Measurements from ENCODE around the gene GLRA2. TPM values are rescaled to one million over a fixed set of nuclear protein-coding genes. Genes with fewer than 3 reads are reported as not detected.

The GLRA2 gene
- total RNA-seq, 1 experiment from 2014 or later: not detected

- ATAC-seq (no peak), DNase-seq (ENCODE audit: low read depth, low spot score) (no peak)
- H3K9me3 ChIP-seq (ENCODE audit: control insufficient read depth, insufficient read depth, low read depth, low read length): no peaks in the 10 kb centered on the region
- H3K27me3 ChIP-seq (ENCODE audit: control insufficient read depth, insufficient read depth, low read length): no peaks in the 10 kb centered on the region
- no peak overlapping the region for H3K27ac ChIP-seq (ENCODE audit: low read length)
- intact Hi-C loops (cut with micrococcal nuclease; ENCODE audit: unreplicated experiment) (no loop called here), in situ Hi-C loops (cut with HindIII; ENCODE audit: low pct_unique_long_range_greater_than_20kb, low sequenced_read_pairs) (no loop called here)
- H3K4me3 ChIP-seq (ENCODE audit: low read depth in 2 of 2, low read length in 2 of 2): no peak overlapping the region
- H3K36me3 ChIP-seq (ENCODE audit: control insufficient read depth, insufficient read depth, low read length): no peaks in the 10 kb centered on the region
- POLR2A ChIA-PET: no interaction called here
- H3K4me1 ChIP-seq (ENCODE audit: control insufficient read depth, insufficient read depth, low read length): no peaks in the 10 kb centered on the region
- BruUV-seq (replicated peaks): no TSS peak
- TF ChIP-seq POLR2AphosphoS5 (IDR thresholded peaks at IDR 0.05; ENCODE audit: low read depth, low read length): no peak
- no peak for TF ChIP-seq REST (IDR thresholded peaks at IDR 0.05; ENCODE audit: insufficient read depth in 1 of 2, low read depth in 2 of 2, low read length in 1 of 2)
- no peak for TF ChIP-seq TCF7L2 (IDR thresholded peaks at IDR 0.05; ENCODE audit: low read depth, low read length)
- TF ChIP-seq SIN3A (IDR thresholded peaks at IDR 0.05; ENCODE audit: borderline replicate concordance, insufficient read depth, low read depth, low read length): no peak
- TF ChIP-seq CTCF (IDR thresholded peaks at IDR 0.05): no peak
- CTCF ChIA-PET: no interaction called here
Measured at GRCh38 chrX:14506866-14507265, 22.5 kb upstream of the GLRA2 start.

- CTCF ChIA-PET: no interaction called here
- Histone ChIP-seq H3K9me3 (ENCODE audit: control insufficient read depth, insufficient read depth, low read depth, low read length) (no peaks in the 10 kb centered on the region), H3K4me3 (ENCODE audit: low read depth in 2 of 2, low read length in 2 of 2) (no peak overlapping the region), H3K27ac (ENCODE audit: low read length) (no peak overlapping the region), H3K4me1 (ENCODE audit: control insufficient read depth, insufficient read depth, low read length) (no peaks in the 10 kb centered on the region), H3K27me3 (ENCODE audit: control insufficient read depth, insufficient read depth, low read length) (no peaks in the 10 kb centered on the region), H3K36me3 (ENCODE audit: control insufficient read depth, insufficient read depth, low read length) (no peaks in the 10 kb centered on the region)
- no TSS peak for BruUV-seq (replicated peaks)
- POLR2A ChIA-PET: no interaction called here
- intact Hi-C loops (cut with micrococcal nuclease; ENCODE audit: unreplicated experiment) (no loop called here), in situ Hi-C loops (cut with HindIII; ENCODE audit: low pct_unique_long_range_greater_than_20kb, low sequenced_read_pairs) (no loop called here)
- no peak for ATAC-seq
- TF ChIP-seq TCF7L2 (IDR thresholded peaks at IDR 0.05; ENCODE audit: low read depth, low read length): no peak
- no peak for TF ChIP-seq SIN3A (IDR thresholded peaks at IDR 0.05; ENCODE audit: borderline replicate concordance, insufficient read depth, low read depth, low read length)
- no peak for TF ChIP-seq POLR2AphosphoS5 (IDR thresholded peaks at IDR 0.05; ENCODE audit: low read depth, low read length)
- TF ChIP-seq CTCF (IDR thresholded peaks at IDR 0.05): no peak
- TF ChIP-seq REST (IDR thresholded peaks at IDR 0.05; ENCODE audit: insufficient read depth in 1 of 2, low read depth in 2 of 2, low read length in 1 of 2): no peak
- DNase-seq (ENCODE audit: low read depth, low spot score): no peak
Measured at GRCh38 chrX:14508025-14508690, 21.2 kb upstream of the GLRA2 start.

All from Panc1 (cell line).